ENCODE data around the gene ZFHX3. TPM values are rescaled to one million over a fixed set of nuclear protein-coding genes. Genes with fewer than 3 reads are reported as not detected.

ZFHX3 gene
- total and polyA plus RNA-seq, 2 donors (not counting 1 experiment from before 2014, with no cell fraction given), result 0.54 to 6.6 TPM

GRCh38 chr16:72990571-72990970, 57.4 kb downstream of the ZFHX3 start:
- CTCF ChIA-PET, result interaction anchor here (0.5 kb wide), 1 partner anchor 488 kb away, joined by 3 read pairs; no protein-coding TSS in a partner anchor

More at GRCh38 chr16:72990571-72990970, 57.4 kb downstream of the ZFHX3 start:
- WGBS (ENCODE audit: insufficient coverage), result 90% methylated on average over 9 of the region's 14 CpGs
- Histone ChIP-seq H3K27ac (ENCODE audit: low read length in 2 of 2) (no peak overlapping the region), H3K36me3 (replicated peaks in 1 of 2; ENCODE audit: control extremely low read depth in 1 of 2, control insufficient read depth in 1 of 2, extremely low read depth in 1 of 2, insufficient read depth in 2 of 2, low read length in 1 of 2) (no peaks in the 10 kb centered on the region), H3K79me2 (ENCODE audit: control insufficient read depth, insufficient read depth, low read length) (no peaks in the 10 kb centered on the region), H3K9ac (ENCODE audit: low read length) (no peak overlapping the region), H3K27me3 (replicated peaks in 1 of 4; ENCODE audit: control extremely low read depth in 1 of 4, control insufficient read depth in 3 of 4, insufficient read depth in 4 of 4, low read length in 3 of 4) (no peaks in the 10 kb centered on the region), H3K9me3 (ENCODE audit: control extremely low read depth in 1 of 3, control insufficient read depth in 2 of 3, insufficient read depth in 1 of 3, low read length in 2 of 3) (no peaks in the 10 kb centered on the region), H2AFZ (ENCODE audit: insufficient read depth, low read depth, low read length, poor library complexity, severe bottlenecking) (no peak overlapping the region), H3K4me2 (replicated peaks; ENCODE audit: low read depth, low read length, poor library complexity, severe bottlenecking) (no peak overlapping the region), H4K20me1 (ENCODE audit: control insufficient read depth, insufficient read depth, low read length, poor library complexity, severe bottlenecking) (no peaks in the 10 kb centered on the region), H3K4me1 (ENCODE audit: control insufficient read depth in 2 of 2, insufficient read depth in 2 of 2, low read length in 2 of 2) (no peaks in the 10 kb centered on the region), H3K4me3 (ENCODE audit: control extremely low read depth in 1 of 5, extremely low read depth in 1 of 5, insufficient read depth in 1 of 5, low read depth in 2 of 5, low read length in 4 of 5) (no peak overlapping the region)
- intact Hi-C loops (cut with micrococcal nuclease), result no loop called here
- Mint-ChIP-seq H3K4me3 (no peak overlapping the region), H3K9me3 (ENCODE audit: insufficient read depth) (no peaks in the 10 kb centered on the region), H3K27ac (no peak overlapping the region), H3K27me3 (no peaks in the 10 kb centered on the region), H3K4me1 (peaks cover 2% of the 10 kb centered on the region)
- no peak for DNase-seq
- ATAC-seq (ENCODE audit: low read depth), result no peak
- TF ChIP-seq, protein P1, sequence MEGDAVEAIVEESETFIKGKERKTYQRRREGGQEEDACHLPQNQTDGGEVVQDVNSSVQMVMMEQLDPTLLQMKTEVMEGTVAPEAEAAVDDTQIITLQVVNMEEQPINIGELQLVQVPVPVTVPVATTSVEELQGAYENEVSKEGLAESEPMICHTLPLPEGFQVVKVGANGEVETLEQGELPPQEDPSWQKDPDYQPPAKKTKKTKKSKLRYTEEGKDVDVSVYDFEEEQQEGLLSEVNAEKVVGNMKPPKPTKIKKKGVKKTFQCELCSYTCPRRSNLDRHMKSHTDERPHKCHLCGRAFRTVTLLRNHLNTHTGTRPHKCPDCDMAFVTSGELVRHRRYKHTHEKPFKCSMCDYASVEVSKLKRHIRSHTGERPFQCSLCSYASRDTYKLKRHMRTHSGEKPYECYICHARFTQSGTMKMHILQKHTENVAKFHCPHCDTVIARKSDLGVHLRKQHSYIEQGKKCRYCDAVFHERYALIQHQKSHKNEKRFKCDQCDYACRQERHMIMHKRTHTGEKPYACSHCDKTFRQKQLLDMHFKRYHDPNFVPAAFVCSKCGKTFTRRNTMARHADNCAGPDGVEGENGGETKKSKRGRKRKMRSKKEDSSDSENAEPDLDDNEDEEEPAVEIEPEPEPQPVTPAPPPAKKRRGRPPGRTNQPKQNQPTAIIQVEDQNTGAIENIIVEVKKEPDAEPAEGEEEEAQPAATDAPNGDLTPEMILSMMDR (IDR thresholded peaks at IDR 0.05), result no peak
- TF ChIP-seq EZH2 (IDR thresholded peaks at IDR 0.05; ENCODE audit: borderline replicate concordance, insufficient read depth, low read depth, low read length, poor library complexity, severe bottlenecking), result no peak
- POLR2A ChIA-PET, result no interaction called here

Data from B cell (primary cell).